ENCODE results near the gene KDM6A.
"Not testable (repeated sequence)": the region's sequence is repeated elsewhere in the genome, so short reads cannot be mapped to it uniquely, and the experiment has no call there.

Gene KDM6A

GRCh38 chrX:44890247-44890646, 17.3 kb downstream of the KDM6A start:
- no peak for TF ChIP-seq CTCF (conservative IDR thresholded peaks at IDR 0.05; ENCODE audit: low read depth, low read length)
- no peak for DNase-seq (ENCODE audit: low read depth)
- H3K4me3 ChIP-seq (ENCODE audit: low read length) = no peak overlapping the region

- not testable (repeated sequence) for H3K4me3 ChIP-seq (ENCODE audit: low read length); DNase-seq (ENCODE audit: low read depth)
Measured at GRCh38 chrX:44890687-44891086, 17.7 kb downstream of the KDM6A start.

- no peak overlapping the region for H3K4me3 ChIP-seq (ENCODE audit: low read length)
- DNase-seq (ENCODE audit: low read depth) = no peak
- TF ChIP-seq CTCF (conservative IDR thresholded peaks at IDR 0.05; ENCODE audit: low read depth, low read length) = no peak
Measured at GRCh38 chrX:44891642-44892041, 18.7 kb downstream of the KDM6A start.

GRCh38 chrX:44896876-44897186, 23.8 kb downstream of the KDM6A start:
- no peak overlapping the region for H3K4me3 ChIP-seq (ENCODE audit: low read length)
- no peak for TF ChIP-seq CTCF (conservative IDR thresholded peaks at IDR 0.05; ENCODE audit: low read depth, low read length)
- no peak for DNase-seq (ENCODE audit: low read depth)

GRCh38 chrX:44897539-44897938, 24.6 kb downstream of the KDM6A start:
- no peak for TF ChIP-seq CTCF (conservative IDR thresholded peaks at IDR 0.05; ENCODE audit: low read depth, low read length)
- H3K4me3 ChIP-seq (ENCODE audit: low read length) = no peak overlapping the region
- no peak for DNase-seq (ENCODE audit: low read depth)

GRCh38 chrX:44898411-44899221, 25.6 kb downstream of the KDM6A start:
- no peak for TF ChIP-seq CTCF (conservative IDR thresholded peaks at IDR 0.05; ENCODE audit: low read depth, low read length)
- no peak for DNase-seq (ENCODE audit: low read depth)
- H3K4me3 ChIP-seq (ENCODE audit: low read length) = no peak overlapping the region

GRCh38 chrX:44899946-44900345, 27.0 kb downstream of the KDM6A start:
- H3K4me3 ChIP-seq (ENCODE audit: low read length) = no peak overlapping the region
- DNase-seq (ENCODE audit: low read depth) = no peak
- TF ChIP-seq CTCF (conservative IDR thresholded peaks at IDR 0.05; ENCODE audit: low read depth, low read length) = no peak
